ENCODE results near the gene UNK.

DNA sequence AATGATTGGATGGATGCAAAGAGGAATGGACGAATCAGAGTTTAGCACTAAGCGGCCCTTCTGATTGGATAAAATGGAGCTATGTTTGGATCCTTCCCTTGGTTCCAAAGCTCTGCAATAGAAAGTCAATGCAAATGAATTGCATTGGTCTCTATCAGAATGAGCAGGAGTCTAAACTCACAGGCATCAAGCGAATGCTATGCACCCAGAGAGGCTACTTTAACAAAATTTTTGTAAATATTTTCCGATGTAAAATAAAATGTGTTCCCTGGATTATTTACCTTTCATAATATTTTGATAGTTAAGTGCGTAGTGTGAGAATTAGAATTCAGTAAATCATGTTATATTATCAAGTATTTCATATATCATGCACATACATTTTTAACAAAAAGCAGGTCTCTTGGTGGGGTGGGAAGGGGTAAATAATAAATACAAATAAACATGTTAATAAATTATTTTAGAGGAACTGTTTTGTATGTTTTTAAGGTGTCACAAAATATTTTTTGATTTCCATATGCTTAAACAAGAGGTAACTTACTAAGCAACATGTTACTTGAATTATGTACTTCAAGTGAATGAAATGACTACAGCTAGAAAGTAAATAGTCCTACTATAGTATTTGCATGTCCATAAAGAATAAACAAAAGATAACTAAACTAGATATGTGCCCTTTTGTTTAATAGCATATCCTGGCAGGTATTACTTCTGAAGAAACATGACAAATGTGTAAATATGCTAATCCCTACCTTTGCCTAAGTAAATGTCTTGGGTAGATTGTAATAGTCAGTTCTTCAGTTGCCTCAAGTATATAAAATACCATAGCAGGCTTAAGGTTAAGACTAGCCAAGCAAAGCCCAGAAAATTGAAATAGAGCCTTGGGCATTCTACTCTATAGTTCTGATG lies 4.4 kb upstream of the UNK start:
- TF ChIP-seq, protein P1, sequence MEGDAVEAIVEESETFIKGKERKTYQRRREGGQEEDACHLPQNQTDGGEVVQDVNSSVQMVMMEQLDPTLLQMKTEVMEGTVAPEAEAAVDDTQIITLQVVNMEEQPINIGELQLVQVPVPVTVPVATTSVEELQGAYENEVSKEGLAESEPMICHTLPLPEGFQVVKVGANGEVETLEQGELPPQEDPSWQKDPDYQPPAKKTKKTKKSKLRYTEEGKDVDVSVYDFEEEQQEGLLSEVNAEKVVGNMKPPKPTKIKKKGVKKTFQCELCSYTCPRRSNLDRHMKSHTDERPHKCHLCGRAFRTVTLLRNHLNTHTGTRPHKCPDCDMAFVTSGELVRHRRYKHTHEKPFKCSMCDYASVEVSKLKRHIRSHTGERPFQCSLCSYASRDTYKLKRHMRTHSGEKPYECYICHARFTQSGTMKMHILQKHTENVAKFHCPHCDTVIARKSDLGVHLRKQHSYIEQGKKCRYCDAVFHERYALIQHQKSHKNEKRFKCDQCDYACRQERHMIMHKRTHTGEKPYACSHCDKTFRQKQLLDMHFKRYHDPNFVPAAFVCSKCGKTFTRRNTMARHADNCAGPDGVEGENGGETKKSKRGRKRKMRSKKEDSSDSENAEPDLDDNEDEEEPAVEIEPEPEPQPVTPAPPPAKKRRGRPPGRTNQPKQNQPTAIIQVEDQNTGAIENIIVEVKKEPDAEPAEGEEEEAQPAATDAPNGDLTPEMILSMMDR (IDR thresholded peaks at IDR 0.05; ENCODE audit: insufficient read depth, low read depth, low read length): no peak
- no peak for TF ChIP-seq EZH2 (IDR thresholded peaks at IDR 0.05; ENCODE audit: insufficient read depth, low read length)

Measured in astrocyte (in vitro differentiated cells and primary cell).